ENCODE data around the gene HIF1A. TPM values are rescaled to one million over a fixed set of nuclear protein-coding genes. Genes with fewer than 3 reads are reported as not detected.

The HIF1A gene
- total and polyA plus RNA-seq, 2 donors (not counting 1 experiment from before 2014, with no cell fraction given): 332 to 407 TPM

DNA sequence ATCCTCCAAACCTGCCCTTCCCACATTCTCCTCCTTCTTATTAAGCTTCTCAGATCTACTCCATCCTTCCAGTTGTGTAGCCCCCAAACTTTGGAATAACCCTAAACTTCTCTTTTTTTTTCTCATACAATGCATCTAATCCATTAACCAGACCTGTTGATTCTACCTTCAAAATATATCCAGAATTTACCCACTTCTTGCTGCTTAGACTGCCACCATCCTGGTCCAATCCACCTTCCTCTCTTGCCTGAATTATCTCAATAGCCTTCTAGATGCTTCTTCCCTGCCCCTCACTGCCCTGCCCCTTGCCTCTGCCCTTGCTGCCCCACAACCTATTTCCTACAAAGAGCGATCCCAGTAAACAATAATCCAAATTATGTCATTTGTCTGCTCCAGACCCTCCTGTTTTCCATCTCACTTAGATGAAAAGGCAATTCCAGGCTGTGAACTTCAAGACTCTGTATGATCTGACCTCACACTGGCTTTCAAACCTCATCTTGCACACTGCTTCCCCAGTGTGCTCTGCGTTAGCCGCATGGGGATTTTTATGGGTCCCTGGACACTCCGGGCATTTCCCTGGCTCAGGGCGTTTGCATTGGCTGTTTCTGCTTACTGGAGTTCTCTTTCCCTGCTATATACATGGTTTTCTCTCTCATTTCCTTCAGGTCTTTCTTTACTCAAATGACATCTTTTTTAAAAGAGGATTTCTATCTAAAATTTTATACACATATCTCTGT, 42.6 kb upstream of the HIF1A start:
- Histone ChIP-seq H3K4me3 (replicated peaks in 1 of 4; ENCODE audit: control extremely low read depth in 1 of 4, insufficient read depth in 1 of 4, low read depth in 3 of 4, low read length in 4 of 4) (no peak overlapping the region), H3K36me3 (ENCODE audit: control insufficient read depth, insufficient read depth, low read length) (no peaks in the 10 kb centered on the region), H4K20me1 (ENCODE audit: control insufficient read depth, extremely low read depth, insufficient read depth, low read length) (no peaks in the 10 kb centered on the region), H2AFZ (ENCODE audit: low read length) (no peak overlapping the region), H3K9ac (ENCODE audit: insufficient read depth, low read length) (no peak overlapping the region), H3K9me3 (ENCODE audit: control insufficient read depth, insufficient read depth, low read depth, low read length) (no peaks in the 10 kb centered on the region), H3K4me1 (ENCODE audit: control insufficient read depth, extremely low read depth, insufficient read depth, low read length) (peaks cover 5% of the 10 kb centered on the region), H3K27ac (ENCODE audit: insufficient read depth, low read length) (no peak overlapping the region), H3K79me2 (ENCODE audit: control insufficient read depth, insufficient read depth, low read length) (no peaks in the 10 kb centered on the region), H3K4me2 (ENCODE audit: extremely low read depth, insufficient read depth, low read length) (no peak overlapping the region), H3K27me3 (ENCODE audit: control insufficient read depth, insufficient read depth, low read length) (no peaks in the 10 kb centered on the region)
- DNase-seq (ENCODE audit: low read depth in 2 of 2): no peak
- TF ChIP-seq EZH2 (IDR thresholded peaks at IDR 0.05; ENCODE audit: low read length, missing control alignments) (no peak), CTCF (conservative IDR thresholded peaks at IDR 0.05 in 1 of 2, IDR thresholded peaks at IDR 0.05 in 1 of 2; ENCODE audit: low read depth in 1 of 2, low read length in 2 of 2) (no peak)

GRCh38 chr14:61653507-61653906, 41.8 kb upstream of the HIF1A start:
- no peaks in the 10 kb centered on the region for H4K20me1 ChIP-seq (ENCODE audit: control insufficient read depth, extremely low read depth, insufficient read depth, low read length)
- H3K79me2 ChIP-seq (ENCODE audit: control insufficient read depth, insufficient read depth, low read length): no peaks in the 10 kb centered on the region
- H3K4me2 ChIP-seq (ENCODE audit: extremely low read depth, insufficient read depth, low read length): peak overlapping the region; percentile 15
- TF ChIP-seq EZH2 (IDR thresholded peaks at IDR 0.05; ENCODE audit: low read length, missing control alignments) (no peak), CTCF (conservative IDR thresholded peaks at IDR 0.05 in 1 of 2, IDR thresholded peaks at IDR 0.05 in 1 of 2; ENCODE audit: low read depth in 1 of 2, low read length in 2 of 2) (no peak)
- H3K9ac ChIP-seq (ENCODE audit: insufficient read depth, low read length): no peak overlapping the region
- no peaks in the 10 kb centered on the region for H3K9me3 ChIP-seq (ENCODE audit: control insufficient read depth, insufficient read depth, low read depth, low read length)
- peak; percentile 55 to 73 for DNase-seq (ENCODE audit: low read depth in 2 of 2)
- H3K27ac ChIP-seq (ENCODE audit: insufficient read depth, low read length): no peak overlapping the region
- peaks cover 5% of the 10 kb centered on the region for H3K4me1 ChIP-seq (ENCODE audit: control insufficient read depth, extremely low read depth, insufficient read depth, low read length)
- no peak overlapping the region for H2AFZ ChIP-seq (ENCODE audit: low read length)
- no peak overlapping the region for H3K4me3 ChIP-seq (replicated peaks in 1 of 4; ENCODE audit: control extremely low read depth in 1 of 4, insufficient read depth in 1 of 4, low read depth in 3 of 4, low read length in 4 of 4)
- H3K36me3 ChIP-seq (ENCODE audit: control insufficient read depth, insufficient read depth, low read length): no peaks in the 10 kb centered on the region
- no peaks in the 10 kb centered on the region for H3K27me3 ChIP-seq (ENCODE audit: control insufficient read depth, insufficient read depth, low read length)

- TF ChIP-seq EZH2 (IDR thresholded peaks at IDR 0.05; ENCODE audit: low read length, missing control alignments) (no peak), CTCF (conservative IDR thresholded peaks at IDR 0.05 in 1 of 2, IDR thresholded peaks at IDR 0.05 in 1 of 2; ENCODE audit: low read depth in 1 of 2, low read length in 2 of 2) (no peak)
- H3K4me2 ChIP-seq (ENCODE audit: extremely low read depth, insufficient read depth, low read length): no peak overlapping the region
- no peak overlapping the region for H3K27ac ChIP-seq (ENCODE audit: insufficient read depth, low read length)
Observed at GRCh38 chr14:61654026-61654425, 41.3 kb upstream of the HIF1A start.

More at GRCh38 chr14:61654026-61654425, 41.3 kb upstream of the HIF1A start:
- H3K79me2 ChIP-seq (ENCODE audit: control insufficient read depth, insufficient read depth, low read length): no peaks in the 10 kb centered on the region
- no peaks in the 10 kb centered on the region for H4K20me1 ChIP-seq (ENCODE audit: control insufficient read depth, extremely low read depth, insufficient read depth, low read length)
- no peak for DNase-seq (ENCODE audit: low read depth in 2 of 2)
- H3K4me3 ChIP-seq (replicated peaks in 1 of 4; ENCODE audit: control extremely low read depth in 1 of 4, insufficient read depth in 1 of 4, low read depth in 3 of 4, low read length in 4 of 4): no peak overlapping the region
- no peak overlapping the region for H3K9ac ChIP-seq (ENCODE audit: insufficient read depth, low read length)
- H3K36me3 ChIP-seq (ENCODE audit: control insufficient read depth, insufficient read depth, low read length): no peaks in the 10 kb centered on the region
- no peak overlapping the region for H2AFZ ChIP-seq (ENCODE audit: low read length)
- H3K4me1 ChIP-seq (ENCODE audit: control insufficient read depth, extremely low read depth, insufficient read depth, low read length): peaks cover 5% of the 10 kb centered on the region
- no peaks in the 10 kb centered on the region for H3K9me3 ChIP-seq (ENCODE audit: control insufficient read depth, insufficient read depth, low read depth, low read length)
- H3K27me3 ChIP-seq (ENCODE audit: control insufficient read depth, insufficient read depth, low read length): no peaks in the 10 kb centered on the region
